HepG2 (cell line): ENCODE results near the gene ZNF813. TPM values are rescaled to one million over a fixed set of nuclear protein-coding genes. Genes with fewer than 3 reads are reported as not detected.

Experiments
- FLYWCH1 ChIP-seq: sonication (generic); formaldehyde crosslinking; IDR thresholded peaks from 2 replicates; pipeline ENCODE4 v1.8.1; 2023; ENCODE audit warnings: mild to moderate bottlenecking, missing genetic modification reagents
- FOXA1 ChIP-seq, 2 experiments: fragments of 450-650 bp in 1 of 2; sonication (generic) in 1 of 2; formaldehyde crosslinking in 1 of 2; IDR thresholded peaks; 2 replicates each; pipeline versions ENCODE4 v1.4.0 to v1.6.1; 2016 to 2020; ENCODE audit warnings: missing genetic modification reagents in 1 of 2
- GZF1 ChIP-seq: sonication (generic); formaldehyde crosslinking; IDR thresholded peaks from 2 replicates; pipeline ENCODE4 v1.5.1; 2020; ENCODE audit warnings: mild to moderate bottlenecking, missing genetic modification reagents
- HOXA7 ChIP-seq: sonication (generic); formaldehyde crosslinking; IDR thresholded peaks from 2 replicates; pipeline ENCODE4 v1.8.1; 2022; ENCODE audit warnings: mild to moderate bottlenecking, missing genetic modification reagents, moderate library complexity
- HOXD1 ChIP-seq: sonication (generic); formaldehyde crosslinking; IDR thresholded peaks from 2 replicates; pipeline ENCODE4 v1.5.0; 2020; ENCODE audit warnings: missing genetic modification reagents
- KLF13 ChIP-seq: sonication (generic); formaldehyde crosslinking; IDR thresholded peaks from 2 replicates; pipeline ENCODE4 v1.4.0; 2020; ENCODE audit warnings: mild to moderate bottlenecking, missing genetic modification reagents
- MLLT10 ChIP-seq: sonication (generic); formaldehyde crosslinking; IDR thresholded peaks from 2 replicates; pipeline ENCODE4 v1.4.0; 2020; ENCODE audit warnings: missing genetic modification reagents
- PAWR ChIP-seq: sonication (generic); formaldehyde crosslinking; IDR thresholded peaks from 2 replicates; pipeline ENCODE4 v1.4.0; 2020; ENCODE audit warnings: missing genetic modification reagents, mild to moderate bottlenecking, borderline replicate concordance
- RBM22 ChIP-seq: fragments of 200-400 bp; formaldehyde crosslinking; optimal IDR thresholded peaks from 2 replicates; pipeline ENCODE3; 2017; ENCODE audit warnings: mild to moderate bottlenecking, low read length, moderate library complexity
- ZC3H13 ChIP-seq: sonication (generic); formaldehyde crosslinking; IDR thresholded peaks from 2 replicates; pipeline ENCODE4 v1.8.1; 2023; ENCODE audit warnings: mild to moderate bottlenecking, missing genetic modification reagents, moderate library complexity
- ZNF124 ChIP-seq: sonication (generic); formaldehyde crosslinking; IDR thresholded peaks from 2 replicates; pipeline ENCODE4 v1.4.0; 2020; ENCODE audit warnings: missing genetic modification reagents
- ZNF430 ChIP-seq: sonication (generic); formaldehyde crosslinking; IDR thresholded peaks from 2 replicates; pipeline ENCODE4 v1.9.0; 2021; ENCODE audit warnings: mild to moderate bottlenecking, missing genetic modification reagents
- ZNF44 ChIP-seq: sonication (generic); formaldehyde crosslinking; IDR thresholded peaks from 2 replicates; pipeline ENCODE4 v1.5.1; 2020; ENCODE audit warnings: mild to moderate bottlenecking, missing genetic modification reagents
- ZNF550 ChIP-seq: sonication (generic); formaldehyde crosslinking; IDR thresholded peaks from 2 replicates; pipeline ENCODE4 v1.4.0; 2020; ENCODE audit warnings: mild to moderate bottlenecking, missing genetic modification reagents, borderline replicate concordance
- ZNF713 ChIP-seq: sonication (generic); formaldehyde crosslinking; IDR thresholded peaks from 2 replicates; pipeline ENCODE4 v1.4.0; 2020; ENCODE audit warnings: mild to moderate bottlenecking, missing genetic modification reagents
- polyA plus RNA-seq, 8 experiments: library from polyadenylated mRNA; depleted of rRNA in 3 of 8; stranded (reverse) in 7 of 8; unstranded in 1 of 8; fragments of >200 nt; fragmentation: Illumina TruSeq in 4 of 8; extraction: Trizol in 4 of 8; gene quantifications; 2 replicates each; pipeline versions ENCODE4 v1.2.1 to v1.2.3, GENCODE V29; 2011 to 2016; ENCODE audit warnings: low read depth in 4 of 8, missing spikeins in 1 of 8, mixed read lengths in 1 of 8; ENCODE audit not compliant: insufficient read depth in 1 of 8
- total RNA-seq, 5 experiments: library from RNA; depleted of rRNA; stranded (reverse); fragments of >200 nt; fragmentation: Illumina TruSeq; extraction: Trizol; gene quantifications; 2 replicates each; pipeline ENCODE4 v1.2.3, GENCODE V29; 2016; ENCODE audit warnings: low read depth in 1 of 5
- TF ChIP-seq, protein P1 (sequence below): sonication (generic); formaldehyde crosslinking; conservative IDR thresholded peaks from 2 replicates; pipeline ENCODE4 v1.4.0; 2020; ENCODE audit warnings: mild to moderate bottlenecking, missing genetic modification reagents, moderate library complexity
- TF ChIP-seq, protein P2 (sequence below): sonication (generic); formaldehyde crosslinking; conservative IDR thresholded peaks from 2 replicates; pipeline ENCODE4 v1.8.0; 2022; ENCODE audit warnings: low read depth, missing genetic modification reagents
- TF ChIP-seq, protein P3 (sequence below): sonication (generic); formaldehyde crosslinking; IDR thresholded peaks from 2 replicates; pipeline ENCODE4 v1.9.0; 2021; ENCODE audit warnings: mild to moderate bottlenecking, missing genetic modification reagents

ZNF813 gene
- total and polyA plus RNA-seq, 2 of the 13 experiments (the other 11 are each of a cell fraction or from before 2014, with no cell fraction given) = 2.1 to 8.9 TPM

DNA sequence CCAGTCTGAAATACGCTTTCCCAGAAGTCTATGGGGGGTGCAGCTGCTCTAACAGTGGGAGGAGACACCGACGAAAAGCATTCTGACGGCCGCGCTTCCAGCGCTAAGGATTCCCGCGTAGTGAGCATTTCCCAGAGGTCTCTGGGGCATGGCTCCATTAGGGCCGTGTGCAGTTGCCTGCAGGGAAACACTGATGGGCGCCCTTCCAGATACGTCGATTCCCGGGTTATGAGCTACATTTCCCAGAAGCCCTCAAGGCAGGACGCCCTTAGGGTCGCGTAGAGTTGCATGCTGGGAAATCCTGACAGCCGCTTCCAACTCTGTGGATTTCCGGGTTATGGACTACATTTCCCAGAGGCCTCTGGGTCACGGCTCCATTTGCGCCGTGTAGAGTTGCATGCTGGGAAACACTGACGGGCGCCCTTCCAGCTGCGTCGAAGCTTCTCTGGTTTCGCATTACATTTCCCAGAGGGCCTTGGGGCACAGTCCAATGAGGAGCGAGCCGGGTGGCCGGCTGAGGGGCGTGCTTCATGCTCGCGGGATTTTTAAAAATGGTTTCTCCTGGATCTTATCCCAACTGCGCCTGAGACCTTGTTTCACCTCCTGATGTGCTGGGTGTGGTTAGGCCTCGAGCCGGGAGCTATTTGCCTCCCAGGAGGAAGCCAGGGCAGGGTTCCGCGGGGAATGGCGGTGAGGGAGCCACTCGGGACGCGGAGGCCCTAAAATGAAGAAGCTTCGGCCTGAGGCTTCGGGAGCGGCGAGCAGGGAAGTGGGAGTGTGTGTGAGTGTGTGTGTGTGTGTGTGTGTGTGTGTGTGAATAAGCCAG lies 53.2 kb downstream of the ZNF813 start (continued):
- TF ChIP-seq, protein P1, sequence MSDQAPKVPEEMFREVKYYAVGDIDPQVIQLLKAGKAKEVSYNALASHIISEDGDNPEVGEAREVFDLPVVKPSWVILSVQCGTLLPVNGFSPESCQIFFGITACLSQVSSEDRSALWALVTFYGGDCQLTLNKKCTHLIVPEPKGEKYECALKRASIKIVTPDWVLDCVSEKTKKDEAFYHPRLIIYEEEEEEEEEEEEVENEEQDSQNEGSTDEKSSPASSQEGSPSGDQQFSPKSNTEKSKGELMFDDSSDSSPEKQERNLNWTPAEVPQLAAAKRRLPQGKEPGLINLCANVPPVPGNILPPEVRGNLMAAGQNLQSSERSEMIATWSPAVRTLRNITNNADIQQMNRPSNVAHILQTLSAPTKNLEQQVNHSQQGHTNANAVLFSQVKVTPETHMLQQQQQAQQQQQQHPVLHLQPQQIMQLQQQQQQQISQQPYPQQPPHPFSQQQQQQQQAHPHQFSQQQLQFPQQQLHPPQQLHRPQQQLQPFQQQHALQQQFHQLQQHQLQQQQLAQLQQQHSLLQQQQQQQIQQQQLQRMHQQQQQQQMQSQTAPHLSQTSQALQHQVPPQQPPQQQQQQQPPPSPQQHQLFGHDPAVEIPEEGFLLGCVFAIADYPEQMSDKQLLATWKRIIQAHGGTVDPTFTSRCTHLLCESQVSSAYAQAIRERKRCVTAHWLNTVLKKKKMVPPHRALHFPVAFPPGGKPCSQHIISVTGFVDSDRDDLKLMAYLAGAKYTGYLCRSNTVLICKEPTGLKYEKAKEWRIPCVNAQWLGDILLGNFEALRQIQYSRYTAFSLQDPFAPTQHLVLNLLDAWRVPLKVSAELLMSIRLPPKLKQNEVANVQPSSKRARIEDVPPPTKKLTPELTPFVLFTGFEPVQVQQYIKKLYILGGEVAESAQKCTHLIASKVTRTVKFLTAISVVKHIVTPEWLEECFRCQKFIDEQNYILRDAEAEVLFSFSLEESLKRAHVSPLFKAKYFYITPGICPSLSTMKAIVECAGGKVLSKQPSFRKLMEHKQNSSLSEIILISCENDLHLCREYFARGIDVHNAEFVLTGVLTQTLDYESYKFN (CRISPR knock-in tag) = no peak
- TF ChIP-seq ZC3H13 (no peak), FLYWCH1 (CRISPR knock-in tag) (no peak), HOXD1 (CRISPR knock-in tag) (no peak), FOXA1 (IDR thresholded peaks at IDR 0.05) (no peak), FOXA1 (CRISPR knock-in tag; IDR thresholded peaks at IDR 0.05) (no peak), MLLT10 (CRISPR knock-in tag) (no peak), ZNF550 (CRISPR knock-in tag) (no peak), PAWR (CRISPR knock-in tag) (no peak), KLF13 (no peak), ZNF44 (CRISPR knock-in tag) (no peak), GZF1 (no peak), ZNF430 (CRISPR knock-in tag) (no peak), ZNF713 (CRISPR knock-in tag) (no peak), HOXA7 (no peak), RBM22 (no peak), ZNF124 (CRISPR knock-in tag) (no peak)
- TF ChIP-seq, protein P2, sequence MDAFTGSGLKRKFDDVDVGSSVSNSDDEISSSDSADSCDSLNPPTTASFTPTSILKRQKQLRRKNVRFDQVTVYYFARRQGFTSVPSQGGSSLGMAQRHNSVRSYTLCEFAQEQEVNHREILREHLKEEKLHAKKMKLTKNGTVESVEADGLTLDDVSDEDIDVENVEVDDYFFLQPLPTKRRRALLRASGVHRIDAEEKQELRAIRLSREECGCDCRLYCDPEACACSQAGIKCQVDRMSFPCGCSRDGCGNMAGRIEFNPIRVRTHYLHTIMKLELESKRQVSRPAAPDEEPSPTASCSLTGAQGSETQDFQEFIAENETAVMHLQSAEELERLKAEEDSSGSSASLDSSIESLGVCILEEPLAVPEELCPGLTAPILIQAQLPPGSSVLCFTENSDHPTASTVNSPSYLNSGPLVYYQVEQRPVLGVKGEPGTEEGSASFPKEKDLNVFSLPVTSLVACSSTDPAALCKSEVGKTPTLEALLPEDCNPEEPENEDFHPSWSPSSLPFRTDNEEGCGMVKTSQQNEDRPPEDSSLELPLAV (CRISPR knock-in tag) = no peak
- TF ChIP-seq, protein P3, sequence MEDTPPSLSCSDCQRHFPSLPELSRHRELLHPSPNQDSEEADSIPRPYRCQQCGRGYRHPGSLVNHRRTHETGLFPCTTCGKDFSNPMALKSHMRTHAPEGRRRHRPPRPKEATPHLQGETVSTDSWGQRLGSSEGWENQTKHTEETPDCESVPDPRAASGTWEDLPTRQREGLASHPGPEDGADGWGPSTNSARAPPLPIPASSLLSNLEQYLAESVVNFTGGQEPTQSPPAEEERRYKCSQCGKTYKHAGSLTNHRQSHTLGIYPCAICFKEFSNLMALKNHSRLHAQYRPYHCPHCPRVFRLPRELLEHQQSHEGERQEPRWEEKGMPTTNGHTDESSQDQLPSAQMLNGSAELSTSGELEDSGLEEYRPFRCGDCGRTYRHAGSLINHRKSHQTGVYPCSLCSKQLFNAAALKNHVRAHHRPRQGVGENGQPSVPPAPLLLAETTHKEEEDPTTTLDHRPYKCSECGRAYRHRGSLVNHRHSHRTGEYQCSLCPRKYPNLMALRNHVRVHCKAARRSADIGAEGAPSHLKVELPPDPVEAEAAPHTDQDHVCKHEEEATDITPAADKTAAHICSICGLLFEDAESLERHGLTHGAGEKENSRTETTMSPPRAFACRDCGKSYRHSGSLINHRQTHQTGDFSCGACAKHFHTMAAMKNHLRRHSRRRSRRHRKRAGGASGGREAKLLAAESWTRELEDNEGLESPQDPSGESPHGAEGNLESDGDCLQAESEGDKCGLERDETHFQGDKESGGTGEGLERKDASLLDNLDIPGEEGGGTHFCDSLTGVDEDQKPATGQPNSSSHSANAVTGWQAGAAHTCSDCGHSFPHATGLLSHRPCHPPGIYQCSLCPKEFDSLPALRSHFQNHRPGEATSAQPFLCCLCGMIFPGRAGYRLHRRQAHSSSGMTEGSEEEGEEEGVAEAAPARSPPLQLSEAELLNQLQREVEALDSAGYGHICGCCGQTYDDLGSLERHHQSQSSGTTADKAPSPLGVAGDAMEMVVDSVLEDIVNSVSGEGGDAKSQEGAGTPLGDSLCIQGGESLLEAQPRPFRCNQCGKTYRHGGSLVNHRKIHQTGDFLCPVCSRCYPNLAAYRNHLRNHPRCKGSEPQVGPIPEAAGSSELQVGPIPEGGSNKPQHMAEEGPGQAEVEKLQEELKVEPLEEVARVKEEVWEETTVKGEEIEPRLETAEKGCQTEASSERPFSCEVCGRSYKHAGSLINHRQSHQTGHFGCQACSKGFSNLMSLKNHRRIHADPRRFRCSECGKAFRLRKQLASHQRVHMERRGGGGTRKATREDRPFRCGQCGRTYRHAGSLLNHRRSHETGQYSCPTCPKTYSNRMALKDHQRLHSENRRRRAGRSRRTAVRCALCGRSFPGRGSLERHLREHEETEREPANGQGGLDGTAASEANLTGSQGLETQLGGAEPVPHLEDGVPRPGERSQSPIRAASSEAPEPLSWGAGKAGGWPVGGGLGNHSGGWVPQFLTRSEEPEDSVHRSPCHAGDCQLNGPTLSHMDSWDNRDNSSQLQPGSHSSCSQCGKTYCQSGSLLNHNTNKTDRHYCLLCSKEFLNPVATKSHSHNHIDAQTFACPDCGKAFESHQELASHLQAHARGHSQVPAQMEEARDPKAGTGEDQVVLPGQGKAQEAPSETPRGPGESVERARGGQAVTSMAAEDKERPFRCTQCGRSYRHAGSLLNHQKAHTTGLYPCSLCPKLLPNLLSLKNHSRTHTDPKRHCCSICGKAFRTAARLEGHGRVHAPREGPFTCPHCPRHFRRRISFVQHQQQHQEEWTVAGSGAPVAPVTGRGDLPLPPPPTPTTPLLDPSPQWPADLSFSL (CRISPR knock-in tag) = no peak
